Measurements from ENCODE around the gene WDR31. TPM values are rescaled to one million over a fixed set of nuclear protein-coding genes. Genes with fewer than 3 reads are reported as not detected.

The WDR31 gene
- total and polyA plus RNA-seq, 11 donors = 7.0 to 22.4 (median 13.6) TPM

DNA sequence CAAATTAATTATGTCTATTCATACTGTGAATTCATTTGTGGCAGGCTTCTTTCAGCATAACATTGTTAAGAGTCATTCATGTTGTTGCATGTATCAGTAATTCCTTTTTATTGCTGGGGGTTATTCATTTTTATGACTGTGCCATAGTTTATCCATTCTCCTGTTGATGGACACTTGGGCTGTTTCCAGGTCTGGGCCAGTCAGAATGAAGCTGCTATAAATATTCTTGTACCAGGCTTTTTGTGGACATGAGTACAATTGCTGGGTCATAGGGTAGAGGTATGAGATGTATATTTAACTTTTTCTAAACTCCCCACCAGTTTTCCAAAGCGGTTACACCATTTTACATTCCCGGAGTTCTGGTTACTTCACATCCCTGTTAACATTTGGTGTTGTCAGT lies 51.0 kb downstream of the WDR31 start:
- peak overlapping the region in 5 of 12 donors; percentile 13 to 39 (median 15) for H3K27ac ChIP-seq

DNA sequence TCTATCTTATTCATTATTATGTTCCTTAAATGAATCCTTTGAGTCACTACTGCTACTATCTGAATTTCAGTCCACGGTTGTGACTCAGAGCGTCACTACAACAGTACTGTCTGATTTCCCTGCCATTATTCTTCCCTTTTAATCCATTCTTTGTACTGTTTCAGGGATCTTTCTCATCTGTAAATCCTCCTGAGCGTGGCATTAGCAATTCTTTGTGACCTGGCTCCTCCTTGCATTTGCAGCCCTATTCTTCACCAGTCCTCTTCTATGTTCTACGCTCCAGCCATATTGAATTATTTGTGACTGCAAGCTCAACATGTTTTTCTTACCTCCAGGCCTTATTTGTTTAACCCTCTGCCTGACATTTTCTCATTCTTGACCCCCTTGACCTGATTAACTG lies 58.7 kb downstream of the WDR31 start:
- DNase-seq = no peak

More for the DNA sequence above, 51.0 kb downstream of the WDR31 start:
- Histone ChIP-seq H3K4me1 (peaks cover 0 to 13% (median 0%) of the 10 kb centered on the region in 12 donors), H3K36me3 (peaks cover 0 to 100% (median 98%) of the 10 kb centered on the region in 9 donors), H3K4me3 (no peak overlapping the region), H3K27me3 (no peaks in the 10 kb centered on the region), H3K9me3 (no peaks in the 10 kb centered on the region)
- WGBS, 4 donors = 82 to 93% (median 85%) methylated on average over 2 of the region's 2 CpGs
- no peak for DNase-seq
- TF ChIP-seq, protein P1, sequence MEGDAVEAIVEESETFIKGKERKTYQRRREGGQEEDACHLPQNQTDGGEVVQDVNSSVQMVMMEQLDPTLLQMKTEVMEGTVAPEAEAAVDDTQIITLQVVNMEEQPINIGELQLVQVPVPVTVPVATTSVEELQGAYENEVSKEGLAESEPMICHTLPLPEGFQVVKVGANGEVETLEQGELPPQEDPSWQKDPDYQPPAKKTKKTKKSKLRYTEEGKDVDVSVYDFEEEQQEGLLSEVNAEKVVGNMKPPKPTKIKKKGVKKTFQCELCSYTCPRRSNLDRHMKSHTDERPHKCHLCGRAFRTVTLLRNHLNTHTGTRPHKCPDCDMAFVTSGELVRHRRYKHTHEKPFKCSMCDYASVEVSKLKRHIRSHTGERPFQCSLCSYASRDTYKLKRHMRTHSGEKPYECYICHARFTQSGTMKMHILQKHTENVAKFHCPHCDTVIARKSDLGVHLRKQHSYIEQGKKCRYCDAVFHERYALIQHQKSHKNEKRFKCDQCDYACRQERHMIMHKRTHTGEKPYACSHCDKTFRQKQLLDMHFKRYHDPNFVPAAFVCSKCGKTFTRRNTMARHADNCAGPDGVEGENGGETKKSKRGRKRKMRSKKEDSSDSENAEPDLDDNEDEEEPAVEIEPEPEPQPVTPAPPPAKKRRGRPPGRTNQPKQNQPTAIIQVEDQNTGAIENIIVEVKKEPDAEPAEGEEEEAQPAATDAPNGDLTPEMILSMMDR (IDR thresholded peaks at IDR 0.05) = no peak
- TF ChIP-seq POLR2A (IDR thresholded peaks at IDR 0.05) = no peak
- intact Hi-C loops (cut with DNase I) = loop anchor here in 1 of 10 donors (5.0 kb wide), 1 partner anchor 97 kb away; no protein-coding TSS in a partner anchor
- ATAC-seq = peak; percentile 55 to 75 (median 66)

DNA sequence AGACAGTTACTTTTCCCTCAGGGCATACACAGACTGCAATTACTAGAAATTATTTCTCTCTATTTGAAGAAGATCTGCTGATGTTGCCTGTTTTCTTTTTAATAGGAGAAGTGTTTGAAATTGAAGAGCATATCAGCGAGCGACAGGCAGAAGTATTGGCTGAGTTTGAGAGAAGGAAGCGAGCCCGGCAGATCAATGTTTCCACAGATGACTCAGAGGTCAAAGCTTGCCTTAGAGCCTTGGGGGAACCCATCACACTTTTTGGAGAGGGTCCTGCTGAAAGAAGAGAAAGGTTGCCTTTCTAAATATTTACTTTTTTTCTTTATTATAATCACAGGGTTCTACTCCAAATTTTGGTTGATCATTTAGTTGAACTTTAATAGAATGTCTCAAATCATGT lies 61.2 kb downstream of the WDR31 start:
- intact Hi-C loops (cut with DNase I) = loop anchor here in 9 of 10 donors (10.0 kb wide), 9 partner anchors 54 to 386 kb away; partner anchors contain the start of genes ALAD (in 4 of the 9), FKBP15 (in 3 of the 9), SLC31A1 (in 3 of the 9) and BSPRY (in 1 of the 9)
- ATAC-seq = no peak

More for the DNA sequence above, 58.7 kb downstream of the WDR31 start:
- WGBS, 4 donors = 95 to 97% (median 96%) methylated on average over 4 of the region's 4 CpGs
- ATAC-seq = no peak
- Histone ChIP-seq H3K27me3 (no peaks in the 10 kb centered on the region), H3K9me3 (no peaks in the 10 kb centered on the region), H3K36me3 (peaks cover 0 to 97% (median 92%) of the 10 kb centered on the region in 9 donors), H3K4me1 (peaks cover 0 to 15% (median 5%) of the 10 kb centered on the region in 12 donors), H3K27ac (no peak overlapping the region), H3K4me3 (no peak overlapping the region)
- intact Hi-C loops (cut with DNase I) = no loop called here
- TF ChIP-seq, protein P1 (IDR thresholded peaks at IDR 0.05) = no peak
- TF ChIP-seq POLR2A (IDR thresholded peaks at IDR 0.05) = no peak

More for the DNA sequence above, 61.2 kb downstream of the WDR31 start:
- H3K4me3 ChIP-seq = no peak overlapping the region
- no peaks in the 10 kb centered on the region for H3K9me3 ChIP-seq
- 87 to 94% (median 91%) methylated on average over 4 of the region's 4 CpGs for WGBS, 4 donors
- no peaks in the 10 kb centered on the region for H3K27me3 ChIP-seq
- H3K4me1 ChIP-seq = peaks cover 4 to 30% (median 16%) of the 10 kb centered on the region in 12 donors
- no peak for DNase-seq
- no peak overlapping the region for H3K27ac ChIP-seq
- TF ChIP-seq, protein P1 (IDR thresholded peaks at IDR 0.05) = no peak
- no peak for TF ChIP-seq POLR2A (IDR thresholded peaks at IDR 0.05)
- peaks cover 0 to 72% (median 67%) of the 10 kb centered on the region in 9 donors for H3K36me3 ChIP-seq
